IMR-90 (cell line): ENCODE results near the gene SLC16A7. TPM values are rescaled to one million over a fixed set of nuclear protein-coding genes. Genes with fewer than 3 reads are reported as not detected.

Experiments used
- ATAC-seq: fragments of 200-7000 bp; cut with Tn5 transposase; 2 replicates; pipeline ENCODE4 v1.9.1; 2020; ENCODE audit warnings: low read depth, mild to moderate bottlenecking, moderate library complexity
- BruUV-seq: library from RNA; stranded (reverse); fragments of 400-500 nt; replicated peaks from 2 replicates; lab custom pipeline; 2021; lab: Mats Ljungman, UMichigan
- CTCF ChIA-PET: fragments of 300-600 bp; formaldehyde crosslinking; extraction: SDS; loops from one replicate; lab custom pipeline; 2021; ENCODE audit warnings: antibody characterized with exemption; lab: Yijun Ruan, JAX
- POLR2A ChIA-PET: fragments of 300-600 bp; sonication (Branson Sonifier 250); formaldehyde crosslinking; loops from one replicate; lab custom pipeline; 2022; ENCODE audit warnings: antibody characterized with exemption; ENCODE audit not compliant: unreplicated experiment; lab: Charles Lee
- DNase-seq: peaks from one replicate; pipeline ENCODE4 v3.0.0; 2013
- H2AFZ ChIP-seq: replicated peaks from 2 replicates; pipeline ENCODE3; 2013; ENCODE audit warnings: low read length, mild to moderate bottlenecking; ENCODE audit not compliant: poor library complexity
- H2AK5ac ChIP-seq: 2 replicates; pipeline ENCODE4 v1.6.1; 2013; ENCODE audit warnings: low read depth, low read length, inconsistent platforms
- H2AK9ac ChIP-seq: replicated peaks from 2 replicates; pipeline ENCODE3; 2013; ENCODE audit warnings: mild to moderate bottlenecking, low read depth, low read length, moderate library complexity; ENCODE audit not compliant: poor library complexity
- H2BK120ac ChIP-seq: 2 replicates; pipeline ENCODE4 v1.6.1; 2013; ENCODE audit warnings: low read depth, low read length, inconsistent platforms
- H2BK15ac ChIP-seq: 3 replicates; pipeline ENCODE4 v1.6.1; 2013; ENCODE audit warnings: low read depth, low read length, inconsistent platforms
- H2BK20ac ChIP-seq: 2 replicates; pipeline ENCODE4 v1.6.1; 2013; ENCODE audit warnings: low read depth, mild to moderate bottlenecking, inconsistent platforms, low read length, moderate library complexity
- H2BK5ac ChIP-seq: 2 replicates; pipeline ENCODE4 v1.6.1; 2013; ENCODE audit warnings: mild to moderate bottlenecking, low read depth, low read length, inconsistent platforms; ENCODE audit not compliant: poor library complexity, severe bottlenecking
- H3K14ac ChIP-seq: replicated peaks from 2 replicates; pipeline ENCODE4 v1.6.1; 2013; ENCODE audit warnings: low read depth, low read length, inconsistent platforms
- H3K18ac ChIP-seq: 2 replicates; pipeline ENCODE4 v1.6.1; 2013; ENCODE audit warnings: low read depth, low read length, control low read depth
- H3K23ac ChIP-seq: 2 replicates; pipeline ENCODE4 v1.6.1; 2013; ENCODE audit warnings: low read depth, low read length, inconsistent platforms
- H3K27ac ChIP-seq: 2 replicates; pipeline ENCODE4 v1.5.1; 2013; ENCODE audit warnings: mild to moderate bottlenecking, control low read depth, low read length; ENCODE audit not compliant: insufficient read depth
- H3K27me3 ChIP-seq: 2 replicates; pipeline ENCODE4 v1.6.1; 2013; ENCODE audit warnings: low read length; ENCODE audit not compliant: control insufficient read depth, insufficient read depth
- H3K36me3 ChIP-seq: 2 replicates; pipeline ENCODE4 v1.6.1; 2013; ENCODE audit warnings: low read length, mixed read lengths; ENCODE audit not compliant: control insufficient read depth, insufficient read depth
- H3K4ac ChIP-seq: 2 replicates; pipeline ENCODE4 v1.6.1; 2013; ENCODE audit warnings: low read depth, low read length, inconsistent platforms
- H3K4me1 ChIP-seq: 2 replicates; pipeline ENCODE4 v1.6.1; 2013; ENCODE audit warnings: low read length, mixed read lengths; ENCODE audit not compliant: control insufficient read depth, insufficient read depth
- H3K4me2 ChIP-seq: 2 replicates; pipeline ENCODE4 v1.6.1; 2013; ENCODE audit warnings: low read depth, mild to moderate bottlenecking, control low read depth, low read length, moderate library complexity
- H3K4me3 ChIP-seq: 2 replicates; pipeline ENCODE4 v1.5.1; 2013; ENCODE audit warnings: low read depth, mild to moderate bottlenecking, control low read depth, low read length, moderate library complexity; ENCODE audit not compliant: insufficient read depth
- H3K56ac ChIP-seq: 2 replicates; pipeline ENCODE4 v1.6.1; 2013; ENCODE audit warnings: low read length, inconsistent platforms; ENCODE audit not compliant: insufficient read depth; ENCODE audit errors: extremely low read depth
- H3K79me1 ChIP-seq, 2 experiments: 2 replicates each; pipeline ENCODE4 v1.6.1; 2013; ENCODE audit warnings: low read length in 2 of 2, inconsistent platforms in 1 of 2, low read depth in 1 of 2
- H3K9ac ChIP-seq: 2 replicates; pipeline ENCODE4 v1.6.1; 2013; ENCODE audit warnings: low read depth, low read length, control low read depth
- H3K9me1 ChIP-seq: 2 replicates; pipeline ENCODE4 v1.6.1; 2013; ENCODE audit warnings: low read length, inconsistent platforms; ENCODE audit not compliant: insufficient read depth
- H3K9me3 ChIP-seq: 2 replicates; pipeline ENCODE4 v1.6.1; 2013; ENCODE audit warnings: low read length; ENCODE audit not compliant: control insufficient read depth, insufficient read depth
- H4K20me1 ChIP-seq: 2 replicates; pipeline ENCODE4 v1.6.1; 2013; ENCODE audit warnings: low read length, inconsistent platforms; ENCODE audit not compliant: insufficient read depth
- H4K5ac ChIP-seq: 2 replicates; pipeline ENCODE4 v1.6.1; 2013; ENCODE audit warnings: mild to moderate bottlenecking, low read depth, low read length, control low read depth
- H4K8ac ChIP-seq, 2 experiments: 2 replicates each; pipeline ENCODE4 v1.6.1; 2013; ENCODE audit warnings: low read depth in 2 of 2, low read length in 2 of 2, control low read depth in 1 of 2, inconsistent platforms in 1 of 2
- H4K91ac ChIP-seq: 2 replicates; pipeline ENCODE4 v1.6.1; 2013; ENCODE audit warnings: low read depth, low read length, inconsistent platforms; ENCODE audit not compliant: insufficient read depth
- FOS ChIP-seq: fragments of 150-350 bp; IDR thresholded peaks from 2 replicates; pipeline ENCODE4 v1.6.1; 2016; ENCODE audit warnings: low read depth, low read length
- MAZ ChIP-seq: IDR thresholded peaks from 2 replicates; pipeline ENCODE4 v1.6.1; 2012; ENCODE audit warnings: low read depth, mild to moderate bottlenecking, low read length, improper control_type of control experiment, moderate library complexity, borderline replicate concordance
- MXI1 ChIP-seq: IDR thresholded peaks from 2 replicates; pipeline ENCODE4 v1.6.1; 2012; ENCODE audit warnings: low read depth, mild to moderate bottlenecking, low read length, moderate library complexity, borderline replicate concordance
- WGBS, 2 experiments: methylation state at CpG; one replicate each; pipeline versions ENCODE4 v1.1.5 to v1.1.7; 2013; ENCODE audit warnings: missing lambda C conversion rate in 2 of 2; ENCODE audit not compliant: insufficient read length in 1 of 2; ENCODE audit errors: extremely low coverage in 2 of 2; 5-methylcytosine and 5-hydroxymethylcytosine counted together
- dilution Hi-C: fragments of 300-500 bp; cut with HindIII; formaldehyde crosslinking; loops from one replicate; pipeline ENCODE4 v1.14.3; 2018; ENCODE audit warnings: low sequenced_read_pairs; ENCODE audit not compliant: unreplicated experiment
- in situ Hi-C: fragments of 300-500 bp; cut with MboI; formaldehyde crosslinking; loops from 3 replicates; pipeline ENCODE4 v1.14.3; 2019; ENCODE audit warnings: low sequenced_read_pairs, inconsistent platforms, mixed read lengths
- intact Hi-C: fragments of 100-400 bp; cut with micrococcal nuclease; formaldehyde crosslinking; loops from 2 replicates; pipeline ENCODE4 v1.10.0; 2022
- polyA plus RNA-seq, 3 experiments: library from polyadenylated mRNA; depleted of rRNA; stranded (reverse); fragments of >200 nt; gene quantifications; 2 replicates each; pipeline ENCODE4 v1.2.3, GENCODE V29; 2012; ENCODE audit warnings: low replicate concordance in 1 of 3
- total RNA-seq: library from RNA; depleted of rRNA; stranded (reverse); fragments of >200 nt; gene quantifications from 2 replicates; pipeline ENCODE4 v1.2.3, GENCODE V29; 2012

Gene SLC16A7
- total and polyA plus RNA-seq, 2 of the 4 experiments (the other 2 are of a cell fraction) = 2.6 to 21.5 TPM

DNA sequence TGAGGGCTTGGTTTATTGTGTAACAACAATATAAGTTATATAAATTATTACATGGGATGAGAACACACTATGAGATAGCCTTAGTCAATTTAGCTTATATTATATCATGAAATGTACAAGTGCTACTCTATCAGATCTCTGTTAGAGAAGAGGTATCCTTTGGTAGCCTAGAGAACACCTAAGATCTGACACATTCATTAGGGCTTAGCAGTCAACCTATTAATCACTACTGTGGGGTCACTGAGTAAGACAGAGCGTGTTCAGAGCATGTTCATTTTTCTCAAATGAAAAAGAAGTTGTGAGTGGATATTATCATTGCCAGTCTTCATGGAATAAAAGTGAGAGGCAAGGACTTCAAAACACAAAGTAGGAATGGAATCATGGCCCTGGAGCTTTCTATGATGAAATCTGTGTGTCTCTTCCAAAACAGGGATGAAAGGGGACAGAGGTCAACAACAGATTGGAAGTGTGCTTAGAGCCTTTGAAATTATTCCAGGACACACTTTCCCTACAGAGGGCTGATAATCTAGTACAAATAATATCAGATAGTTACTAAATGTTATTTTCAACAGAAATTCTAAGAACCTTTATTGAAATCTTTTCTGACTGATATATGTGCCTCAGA lies 114.3 kb downstream of the SLC16A7 start:
- ChIA-PET CTCF (no interaction called here), POLR2A (no interaction called here)
- no TSS peak for BruUV-seq
- no peaks in the 10 kb centered on the region for H3K36me3 ChIP-seq
- no peaks in the 10 kb centered on the region for H3K79me1 ChIP-seq
- no peak overlapping the region for H3K9ac ChIP-seq
- H3K56ac ChIP-seq = no peak overlapping the region
- no peaks in the 10 kb centered on the region for H4K20me1 ChIP-seq
- no peak overlapping the region for H2BK5ac ChIP-seq
- dilution Hi-C loops (no loop called here), in situ Hi-C loops (no loop called here), intact Hi-C loops (no loop called here)
- ATAC-seq = no peak
- H3K4ac ChIP-seq = no peak overlapping the region
- H2AFZ ChIP-seq = no peak overlapping the region
- no peak overlapping the region for H2BK20ac ChIP-seq
- no peaks in the 10 kb centered on the region for H3K9me1 ChIP-seq
- no peak overlapping the region for H2BK15ac ChIP-seq
- H4K5ac ChIP-seq = no peak overlapping the region
- no peak overlapping the region for H2AK5ac ChIP-seq
- H3K27ac ChIP-seq = no peak overlapping the region
- H2BK120ac ChIP-seq = no peak overlapping the region
- H4K91ac ChIP-seq = no peak overlapping the region
- DNase-seq = no peak
- H3K14ac ChIP-seq = no peak overlapping the region
- TF ChIP-seq FOS (no peak), MXI1 (no peak), MAZ (no peak)
- no peak overlapping the region for H2AK9ac ChIP-seq
- WGBS, 2 experiments = no CpG with 5 or more reads among the region's 1 CpG
- peaks cover 1% of the 10 kb centered on the region; the same call in 1 of the 2 replicates for H3K4me1 ChIP-seq
- no peak overlapping the region for H3K4me3 ChIP-seq
- no peaks in the 10 kb centered on the region for H3K9me3 ChIP-seq
- no peak overlapping the region for H3K23ac ChIP-seq
- no peak overlapping the region for H3K18ac ChIP-seq
- H3K27me3 ChIP-seq = no peaks in the 10 kb centered on the region
- H4K8ac ChIP-seq = no peak overlapping the region
- no peak overlapping the region for H3K4me2 ChIP-seq
